ENCODE data around the gene PTPRC.

PTPRC gene

GRCh38 chr1:198677027-198677426 is 38.2 kb downstream of the PTPRC start:
- DNase-seq: no peak

GRCh38 chr1:198677871-198678270 is 39.0 kb downstream of the PTPRC start:
- no peak for DNase-seq

- DNase-seq: no peak
Observed at GRCh38 chr1:198678301-198678836, 39.5 kb downstream of the PTPRC start.

GRCh38 chr1:198678901-198679329 is 40.1 kb downstream of the PTPRC start:
- DNase-seq: no peak

- DNase-seq: no peak
Observed at GRCh38 chr1:198679535-198680173, 40.8 kb downstream of the PTPRC start.

- DNase-seq: no peak
Observed at GRCh38 chr1:198680174-198680875, 41.5 kb downstream of the PTPRC start.

- DNase-seq: no peak
Observed at GRCh38 chr1:198681252-198681651, 42.4 kb downstream of the PTPRC start.

- no peak for DNase-seq
Observed at GRCh38 chr1:198681831-198682759, 43.3 kb downstream of the PTPRC start.

- DNase-seq: no peak
Observed at GRCh38 chr1:198682850-198683249, 44.0 kb downstream of the PTPRC start.

GRCh38 chr1:198683449-198683848 is 44.6 kb downstream of the PTPRC start:
- DNase-seq: no peak

- DNase-seq: peak; percentile 20
Observed at GRCh38 chr1:198686069-198686728, 47.4 kb downstream of the PTPRC start.

GRCh38 chr1:198687429-198687828 is 48.6 kb downstream of the PTPRC start:
- DNase-seq: no peak

GRCh38 chr1:198691063-198691462 is 52.2 kb downstream of the PTPRC start:
- no peak for DNase-seq

GRCh38 chr1:198693321-198693720 is 54.5 kb downstream of the PTPRC start:
- no peak for DNase-seq

- DNase-seq: no peak
Observed at GRCh38 chr1:198694542-198694941, 55.7 kb downstream of the PTPRC start.

GRCh38 chr1:198696211-198696610 is 57.4 kb downstream of the PTPRC start:
- DNase-seq: no peak

- no peak for DNase-seq
Observed at GRCh38 chr1:198699167-198700015, 60.6 kb downstream of the PTPRC start.

GRCh38 chr1:198700016-198700392 is 61.2 kb downstream of the PTPRC start:
- no peak for DNase-seq

GRCh38 chr1:198700396-198700795 is 61.6 kb downstream of the PTPRC start:
- no peak for DNase-seq

- no peak for DNase-seq
Observed at GRCh38 chr1:198701250-198701649, 62.4 kb downstream of the PTPRC start.

- DNase-seq: no peak
Observed at GRCh38 chr1:198701766-198702539, 63.1 kb downstream of the PTPRC start.

All from NCI-H1417 treated with DMSO at 0.1 percent for 48 hours (cell line).